ENCODE measurements around the gene FCHSD2. TPM values are rescaled to one million over a fixed set of nuclear protein-coding genes. Genes with fewer than 3 reads are reported as not detected.
"Not testable (repeated sequence)": the region's sequence is repeated elsewhere in the genome, so short reads cannot be mapped to it uniquely, and the experiment has no call there.

The FCHSD2 gene
- total RNA-seq, 4 donors from 2014 or later = 15.4 to 37.8 (median 31.9) TPM

- DNase-seq (ENCODE audit: low spot score) (no peak), ATAC-seq (ENCODE audit: low FRiP score) (no peak)
- no peak for TF ChIP-seq CTCF (IDR thresholded peaks at IDR 0.05)
Observed at GRCh38 chr11:73078631-73079030, 63.5 kb downstream of the FCHSD2 start.

GRCh38 chr11:73077454-73077853 is 64.7 kb downstream of the FCHSD2 start:
- ATAC-seq (ENCODE audit: low FRiP score) = no peak
- no peak for DNase-seq (ENCODE audit: low spot score)
- TF ChIP-seq CTCF (IDR thresholded peaks at IDR 0.05) = no peak

- no peak for TF ChIP-seq CTCF (IDR thresholded peaks at IDR 0.05)
- DNase-seq (ENCODE audit: low spot score) (no peak), ATAC-seq (ENCODE audit: low FRiP score) (no peak)
Observed at GRCh38 chr11:73074319-73074718, 67.8 kb downstream of the FCHSD2 start.

GRCh38 chr11:73072935-73073481 is 69.1 kb downstream of the FCHSD2 start:
- DNase-seq (ENCODE audit: low spot score) (no peak), ATAC-seq (ENCODE audit: low FRiP score) (no peak)
- TF ChIP-seq CTCF (IDR thresholded peaks at IDR 0.05) = no peak

GRCh38 chr11:73070653-73071052 is 71.5 kb downstream of the FCHSD2 start:
- TF ChIP-seq CTCF (IDR thresholded peaks at IDR 0.05) = no peak
- DNase-seq (ENCODE audit: low spot score) = no peak
- ATAC-seq (ENCODE audit: low FRiP score) = no peak

GRCh38 chr11:73061857-73062424 is 80.2 kb downstream of the FCHSD2 start:
- ATAC-seq (ENCODE audit: low FRiP score); DNase-seq (ENCODE audit: low spot score): not testable (repeated sequence)

GRCh38 chr11:73061434-73061833 is 80.7 kb downstream of the FCHSD2 start:
- not testable (repeated sequence) for ATAC-seq (ENCODE audit: low FRiP score)

GRCh38 chr11:73059915-73060314 is 82.2 kb downstream of the FCHSD2 start:
- no peak for DNase-seq (ENCODE audit: low spot score)
- no peak for ATAC-seq (ENCODE audit: low FRiP score)
- no peak for TF ChIP-seq CTCF (IDR thresholded peaks at IDR 0.05)

More at GRCh38 chr11:73061434-73061833, 80.7 kb downstream of the FCHSD2 start:
- DNase-seq (ENCODE audit: low spot score) = not testable (repeated sequence)

All from omental fat pad (tissue), 4 donors.